Measurements from ENCODE around the gene MYBPH.

The MYBPH gene

GRCh38 chr1:203172184-203173010 lies 3.2 kb downstream of the MYBPH start:
- H3K9me3 ChIP-seq (ENCODE audit: low read length) = no peaks in the 10 kb centered on the region
- H2AFZ ChIP-seq (ENCODE audit: low read depth, low read length) = no peak overlapping the region
- H3K4me1 ChIP-seq (ENCODE audit: insufficient read depth, low read length) = peaks cover 1% of the 10 kb centered on the region
- H3K27me3 ChIP-seq (ENCODE audit: insufficient read depth, low read length) = peaks cover 8% of the 10 kb centered on the region
- no peaks in the 10 kb centered on the region for H3K36me3 ChIP-seq (ENCODE audit: insufficient read depth, low read length)
- H3K4me3 ChIP-seq (ENCODE audit: low read length) = no peak overlapping the region

GRCh38 chr1:203171341-203172183 lies 4.1 kb downstream of the MYBPH start:
- Histone ChIP-seq H3K27me3 (ENCODE audit: insufficient read depth, low read length) (peaks cover 4% of the 10 kb centered on the region), H2AFZ (ENCODE audit: low read depth, low read length) (no peak overlapping the region), H3K4me1 (ENCODE audit: insufficient read depth, low read length) (no peaks in the 10 kb centered on the region), H3K9me3 (ENCODE audit: low read length) (no peaks in the 10 kb centered on the region), H3K4me3 (ENCODE audit: low read length) (no peak overlapping the region), H3K36me3 (ENCODE audit: insufficient read depth, low read length) (no peaks in the 10 kb centered on the region)

GRCh38 chr1:203170625-203171330 lies 4.8 kb downstream of the MYBPH start:
- no peaks in the 10 kb centered on the region for H3K27me3 ChIP-seq (ENCODE audit: insufficient read depth, low read length)
- H3K36me3 ChIP-seq (ENCODE audit: insufficient read depth, low read length) = no peaks in the 10 kb centered on the region
- peaks cover 3% of the 10 kb centered on the region for H3K9me3 ChIP-seq (ENCODE audit: low read length)
- no peak overlapping the region for H3K4me3 ChIP-seq (ENCODE audit: low read length)
- H2AFZ ChIP-seq (ENCODE audit: low read depth, low read length) = no peak overlapping the region
- H3K4me1 ChIP-seq (ENCODE audit: insufficient read depth, low read length) = no peaks in the 10 kb centered on the region

- Histone ChIP-seq H3K9me3 (ENCODE audit: low read length) (peaks cover 4% of the 10 kb centered on the region), H3K27me3 (ENCODE audit: insufficient read depth, low read length) (no peaks in the 10 kb centered on the region), H3K36me3 (ENCODE audit: insufficient read depth, low read length) (no peaks in the 10 kb centered on the region), H3K4me3 (ENCODE audit: low read length) (no peak overlapping the region), H3K4me1 (ENCODE audit: insufficient read depth, low read length) (no peaks in the 10 kb centered on the region), H2AFZ (ENCODE audit: low read depth, low read length) (no peak overlapping the region)
Measured at GRCh38 chr1:203169770-203170520, 5.7 kb downstream of the MYBPH start.

- no peak overlapping the region for H3K4me3 ChIP-seq (ENCODE audit: low read length)
- H3K4me1 ChIP-seq (ENCODE audit: insufficient read depth, low read length) = no peaks in the 10 kb centered on the region
- H3K27me3 ChIP-seq (ENCODE audit: insufficient read depth, low read length) = no peaks in the 10 kb centered on the region
- peaks cover 4% of the 10 kb centered on the region for H3K9me3 ChIP-seq (ENCODE audit: low read length)
- H2AFZ ChIP-seq (ENCODE audit: low read depth, low read length) = no peak overlapping the region
- H3K36me3 ChIP-seq (ENCODE audit: insufficient read depth, low read length) = no peaks in the 10 kb centered on the region
Measured at GRCh38 chr1:203168991-203169390, 6.6 kb downstream of the MYBPH start.

- no peak overlapping the region for H3K4me3 ChIP-seq (ENCODE audit: low read length)
- H3K9me3 ChIP-seq (ENCODE audit: low read length) = peaks cover 4% of the 10 kb centered on the region
- no peaks in the 10 kb centered on the region for H3K4me1 ChIP-seq (ENCODE audit: insufficient read depth, low read length)
- H3K27me3 ChIP-seq (ENCODE audit: insufficient read depth, low read length) = no peaks in the 10 kb centered on the region
- H2AFZ ChIP-seq (ENCODE audit: low read depth, low read length) = no peak overlapping the region
- H3K36me3 ChIP-seq (ENCODE audit: insufficient read depth, low read length) = no peaks in the 10 kb centered on the region
Measured at GRCh38 chr1:203168256-203168786, 7.3 kb downstream of the MYBPH start.

GRCh38 chr1:203167913-203168200 lies 7.8 kb downstream of the MYBPH start:
- H3K9me3 ChIP-seq (ENCODE audit: low read length) = peaks cover 4% of the 10 kb centered on the region
- no peak overlapping the region for H2AFZ ChIP-seq (ENCODE audit: low read depth, low read length)
- H3K36me3 ChIP-seq (ENCODE audit: insufficient read depth, low read length) = no peaks in the 10 kb centered on the region
- H3K4me1 ChIP-seq (ENCODE audit: insufficient read depth, low read length) = no peaks in the 10 kb centered on the region
- H3K4me3 ChIP-seq (ENCODE audit: low read length) = no peak overlapping the region
- no peaks in the 10 kb centered on the region for H3K27me3 ChIP-seq (ENCODE audit: insufficient read depth, low read length)

GRCh38 chr1:203167026-203167912 lies 8.4 kb downstream of the MYBPH start:
- H3K36me3 ChIP-seq (ENCODE audit: insufficient read depth, low read length) = no peaks in the 10 kb centered on the region
- H3K4me3 ChIP-seq (ENCODE audit: low read length) = no peak overlapping the region
- H3K4me1 ChIP-seq (ENCODE audit: insufficient read depth, low read length) = no peaks in the 10 kb centered on the region
- H3K9me3 ChIP-seq (ENCODE audit: low read length) = peaks cover 4% of the 10 kb centered on the region
- no peaks in the 10 kb centered on the region for H3K27me3 ChIP-seq (ENCODE audit: insufficient read depth, low read length)
- H2AFZ ChIP-seq (ENCODE audit: low read depth, low read length) = no peak overlapping the region

- Histone ChIP-seq H3K4me3 (ENCODE audit: low read length) (no peak overlapping the region), H3K36me3 (ENCODE audit: insufficient read depth, low read length) (no peaks in the 10 kb centered on the region), H3K4me1 (ENCODE audit: insufficient read depth, low read length) (no peaks in the 10 kb centered on the region), H2AFZ (ENCODE audit: low read depth, low read length) (no peak overlapping the region), H3K9me3 (ENCODE audit: low read length) (peaks cover 4% of the 10 kb centered on the region), H3K27me3 (ENCODE audit: insufficient read depth, low read length) (no peaks in the 10 kb centered on the region)
Measured at GRCh38 chr1:203166192-203166940, 9.3 kb downstream of the MYBPH start.

- no peaks in the 10 kb centered on the region for H3K36me3 ChIP-seq (ENCODE audit: insufficient read depth, low read length)
- H3K9me3 ChIP-seq (ENCODE audit: low read length) = peaks cover 4% of the 10 kb centered on the region
- H2AFZ ChIP-seq (ENCODE audit: low read depth, low read length) = no peak overlapping the region
- no peak overlapping the region for H3K4me3 ChIP-seq (ENCODE audit: low read length)
- no peaks in the 10 kb centered on the region for H3K4me1 ChIP-seq (ENCODE audit: insufficient read depth, low read length)
- no peaks in the 10 kb centered on the region for H3K27me3 ChIP-seq (ENCODE audit: insufficient read depth, low read length)
Measured at GRCh38 chr1:203165800-203166161, 9.8 kb downstream of the MYBPH start.

GRCh38 chr1:203165101-203165799 lies 10.4 kb downstream of the MYBPH start:
- H2AFZ ChIP-seq (ENCODE audit: low read depth, low read length) = no peak overlapping the region
- peaks cover 4% of the 10 kb centered on the region for H3K9me3 ChIP-seq (ENCODE audit: low read length)
- H3K4me1 ChIP-seq (ENCODE audit: insufficient read depth, low read length) = no peaks in the 10 kb centered on the region
- H3K36me3 ChIP-seq (ENCODE audit: insufficient read depth, low read length) = no peaks in the 10 kb centered on the region
- H3K4me3 ChIP-seq (ENCODE audit: low read length) = no peak overlapping the region
- no peaks in the 10 kb centered on the region for H3K27me3 ChIP-seq (ENCODE audit: insufficient read depth, low read length)

All from neuron (in vitro differentiated cells).